ENCODE results near the gene STOX1.

GRCh38 chr10:68880181-68880580 lies 52.9 kb downstream of the STOX1 start:
- TF ChIP-seq CTCF (IDR thresholded peaks at IDR 0.05; ENCODE audit: low read depth, low read length, poor library complexity, severe bottlenecking) (no peak), EZH2phosphoT487 (IDR thresholded peaks at IDR 0.05; ENCODE audit: borderline replicate concordance, low read length) (no peak)
